GM18507 (cell line): Measurements from ENCODE around the gene IL24.

Experiments used
- DNase-seq: peaks from one replicate; pipeline ENCODE4 v3.0.0; 2011; ENCODE audit warnings: low read depth; ENCODE audit not compliant: insufficient read length; ENCODE audit errors: extremely low spot score
- FAIRE-seq: peaks from 2 replicates; lab custom pipeline; 2011; peaks lifted over from hg19 to GRCh38; lab: Jason Lieb, UNC

The IL24 gene

DNA sequence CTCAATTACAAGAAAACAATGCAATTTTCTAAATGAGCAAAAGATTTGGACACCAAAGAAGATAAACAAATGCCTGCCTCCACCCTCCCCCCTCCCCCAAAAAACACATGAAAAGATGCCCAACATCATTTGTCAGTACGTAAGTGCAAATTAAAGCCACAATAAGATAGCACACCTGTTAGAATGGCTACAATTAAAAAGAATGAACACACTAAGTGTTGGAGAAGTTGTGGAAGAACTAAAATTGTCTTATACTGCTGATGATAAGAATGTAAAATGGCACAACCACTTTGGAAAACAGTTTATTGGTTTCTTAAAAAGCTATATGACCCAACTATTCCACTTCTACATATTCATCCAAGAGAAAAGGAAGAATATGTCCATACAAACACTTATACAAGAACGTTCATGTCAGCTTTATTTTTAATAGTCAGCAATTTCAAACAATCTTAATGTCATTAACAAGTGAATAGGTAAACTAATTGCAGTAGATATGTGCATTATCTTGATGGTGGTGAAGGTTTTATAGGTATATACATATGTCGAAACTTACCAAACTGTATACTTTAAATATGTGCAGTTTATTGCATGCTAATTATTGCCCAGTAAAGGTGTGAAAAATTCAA, 21.4 kb upstream of the IL24 start:
- DNase-seq (no peak), FAIRE-seq (no peak)

DNA sequence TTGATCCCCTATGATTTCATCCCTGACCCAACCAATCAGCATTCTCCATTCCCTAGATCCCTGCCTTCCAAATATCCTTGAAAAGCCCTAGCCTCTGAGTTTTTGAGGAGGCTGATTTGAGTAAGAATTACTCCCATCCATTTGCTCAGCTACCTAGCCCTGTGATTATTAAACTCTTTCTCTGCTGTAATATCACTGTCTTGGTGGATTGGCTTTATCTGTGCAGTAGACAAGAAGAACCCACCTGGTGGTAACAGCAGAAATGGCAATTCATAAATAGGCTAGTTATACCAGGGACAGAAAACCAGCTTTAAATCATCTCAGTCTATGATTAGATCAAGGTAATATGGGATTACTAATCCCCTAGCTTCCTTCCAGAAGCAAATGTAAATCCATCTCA, 18.8 kb upstream of the IL24 start:
- FAIRE-seq (no peak), DNase-seq (no peak)

DNA sequence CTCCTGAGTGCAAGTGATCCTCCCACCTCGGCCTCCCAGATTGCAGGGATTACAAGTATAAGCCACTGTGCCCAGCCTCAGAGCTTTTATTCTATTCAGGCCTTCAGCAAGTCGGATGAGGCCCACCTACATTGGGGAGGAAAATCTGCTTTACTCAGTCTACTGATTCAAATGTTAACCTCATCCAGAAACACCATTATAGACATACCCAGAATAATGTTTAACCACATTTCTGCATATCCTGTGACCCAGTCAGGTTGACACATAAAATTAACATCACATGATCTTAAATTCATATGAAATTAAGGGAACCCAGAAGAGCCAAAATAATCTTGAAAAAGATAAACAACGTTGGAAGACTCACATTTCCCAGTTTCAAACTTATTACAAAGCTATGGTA, 16.9 kb upstream of the IL24 start:
- no peak for DNase-seq
- no peak for FAIRE-seq

DNA sequence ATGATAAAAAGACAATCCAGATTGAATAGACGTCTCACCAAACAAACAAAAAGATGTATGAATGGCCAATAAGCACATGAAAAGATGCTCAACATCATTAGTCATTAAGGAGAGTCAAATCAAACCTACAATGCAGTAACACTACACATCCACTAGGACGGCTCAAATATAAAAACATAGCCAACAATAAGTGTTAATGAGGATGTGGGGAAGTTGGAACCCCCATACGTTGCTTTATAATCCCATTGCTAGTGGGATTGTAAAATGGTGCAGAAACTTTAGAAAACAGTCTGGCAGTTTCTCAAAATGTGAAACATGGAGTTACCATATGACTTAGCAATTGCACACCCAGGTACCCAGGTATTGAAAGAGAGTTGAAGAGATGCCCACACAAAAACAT, 14.7 kb upstream of the IL24 start:
- DNase-seq, result no peak
- FAIRE-seq, result no peak

DNA sequence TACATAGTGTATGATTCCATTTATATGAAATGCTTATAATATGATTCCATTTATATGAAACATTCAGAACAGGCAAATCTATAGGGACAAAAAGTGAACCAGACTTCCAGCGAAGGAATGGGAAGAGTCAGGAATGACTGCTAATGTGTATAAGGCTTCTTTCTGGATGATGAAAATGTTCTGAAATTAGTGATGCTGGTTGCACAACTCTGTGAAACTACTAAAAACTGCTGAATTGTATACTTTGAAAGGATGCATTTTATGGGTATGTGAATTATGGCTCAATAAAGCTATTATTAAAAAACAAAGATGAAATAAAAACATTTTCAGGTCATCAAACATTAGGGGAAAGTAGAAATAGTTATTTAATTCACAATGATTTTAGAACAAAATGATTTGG, 14.1 kb upstream of the IL24 start:
- FAIRE-seq (no peak), DNase-seq (no peak)

DNA sequence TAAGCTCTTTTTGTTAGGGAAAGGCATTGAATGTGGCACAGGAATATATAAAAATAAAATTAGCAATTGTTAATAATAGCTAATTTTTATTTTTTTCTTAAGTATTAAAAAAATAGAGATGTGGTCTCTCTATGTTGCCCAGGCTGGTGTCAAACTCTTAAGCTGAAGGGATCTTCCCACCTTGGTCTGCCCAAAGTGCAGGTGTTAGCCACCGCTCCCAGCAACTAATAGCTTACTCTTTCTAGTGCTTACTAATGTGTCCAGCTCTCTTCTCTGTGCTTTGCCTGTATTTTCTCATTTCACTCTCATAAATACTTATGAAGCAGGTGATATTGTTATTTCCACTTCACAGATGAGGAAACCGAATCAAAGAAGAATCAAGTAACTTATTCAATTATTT, 13.4 kb upstream of the IL24 start:
- no peak for DNase-seq
- no peak for FAIRE-seq

DNA sequence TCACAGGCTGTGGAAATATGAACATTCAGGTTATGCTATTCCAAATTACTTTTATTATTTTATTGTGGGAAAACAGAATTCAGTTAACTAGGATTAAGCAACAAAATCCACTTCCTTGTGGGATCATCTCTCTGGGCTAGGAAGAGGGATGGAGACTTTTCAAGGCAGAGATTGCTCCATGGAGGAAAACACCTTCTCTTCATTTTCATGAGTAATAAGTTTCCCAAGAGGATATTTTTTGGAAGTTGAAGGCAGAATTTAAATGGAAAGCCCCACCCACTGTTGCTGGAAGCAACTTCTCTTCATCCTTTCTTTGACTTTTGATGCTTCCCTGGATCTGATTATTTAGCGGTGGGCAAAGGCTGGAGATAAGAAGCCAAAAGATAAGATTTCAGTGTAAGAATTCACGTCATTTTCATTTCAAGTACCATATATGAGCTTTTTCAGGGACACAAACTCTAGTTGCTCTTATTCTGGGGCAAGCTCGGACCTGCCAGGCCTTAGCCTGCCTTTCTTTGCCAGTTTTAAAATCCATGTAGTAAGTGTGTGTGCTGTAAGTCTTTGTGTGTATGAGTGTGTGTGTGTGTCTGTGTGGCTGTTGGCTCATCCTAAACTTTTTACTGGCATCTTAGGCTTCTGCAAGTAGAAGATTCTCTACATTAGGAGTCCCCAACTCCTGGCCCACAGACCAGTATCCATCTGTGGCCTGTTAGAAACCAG, 11.7 kb upstream of the IL24 start:
- FAIRE-seq (no peak), DNase-seq (no peak)

DNA sequence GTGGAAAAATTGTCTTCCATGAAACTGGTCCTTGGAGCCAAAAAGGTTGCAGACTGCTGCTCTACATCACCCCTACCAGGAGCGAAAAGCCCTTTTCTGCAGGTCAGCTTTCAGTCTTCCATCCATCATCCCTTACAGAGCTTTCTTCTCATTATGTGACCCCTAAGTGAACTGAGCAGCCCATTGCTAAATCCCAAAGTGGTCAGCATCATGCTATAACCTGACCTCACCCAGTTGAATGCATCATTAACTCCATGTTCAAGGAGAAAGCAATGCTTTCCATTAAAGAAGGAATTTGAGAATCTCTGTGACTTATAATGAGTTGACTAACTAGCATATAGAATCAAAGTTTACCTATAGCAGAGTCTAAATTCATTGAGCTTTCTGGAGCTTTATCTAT, 10.4 kb upstream of the IL24 start:
- FAIRE-seq (no peak), DNase-seq (no peak)

DNA sequence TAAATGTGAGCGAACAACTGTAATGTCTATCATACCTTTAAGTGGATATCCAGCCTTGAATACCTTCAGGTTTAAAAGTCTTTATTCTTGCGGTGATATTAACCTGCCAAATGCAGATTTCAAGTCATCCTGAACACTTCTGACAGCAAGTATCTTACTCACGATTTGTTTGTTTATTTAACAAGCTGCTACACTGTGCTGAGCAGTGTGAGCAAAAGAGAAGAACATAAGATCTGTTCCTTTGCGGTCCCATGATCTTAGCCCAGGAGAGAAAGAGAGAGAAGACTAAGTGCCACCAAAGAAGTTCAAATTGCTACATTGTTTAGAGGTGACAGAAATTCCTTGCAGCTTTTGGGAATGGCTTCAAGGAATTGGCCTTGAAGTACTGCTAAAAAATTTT, 9.5 kb upstream of the IL24 start:
- DNase-seq, result no peak

DNA sequence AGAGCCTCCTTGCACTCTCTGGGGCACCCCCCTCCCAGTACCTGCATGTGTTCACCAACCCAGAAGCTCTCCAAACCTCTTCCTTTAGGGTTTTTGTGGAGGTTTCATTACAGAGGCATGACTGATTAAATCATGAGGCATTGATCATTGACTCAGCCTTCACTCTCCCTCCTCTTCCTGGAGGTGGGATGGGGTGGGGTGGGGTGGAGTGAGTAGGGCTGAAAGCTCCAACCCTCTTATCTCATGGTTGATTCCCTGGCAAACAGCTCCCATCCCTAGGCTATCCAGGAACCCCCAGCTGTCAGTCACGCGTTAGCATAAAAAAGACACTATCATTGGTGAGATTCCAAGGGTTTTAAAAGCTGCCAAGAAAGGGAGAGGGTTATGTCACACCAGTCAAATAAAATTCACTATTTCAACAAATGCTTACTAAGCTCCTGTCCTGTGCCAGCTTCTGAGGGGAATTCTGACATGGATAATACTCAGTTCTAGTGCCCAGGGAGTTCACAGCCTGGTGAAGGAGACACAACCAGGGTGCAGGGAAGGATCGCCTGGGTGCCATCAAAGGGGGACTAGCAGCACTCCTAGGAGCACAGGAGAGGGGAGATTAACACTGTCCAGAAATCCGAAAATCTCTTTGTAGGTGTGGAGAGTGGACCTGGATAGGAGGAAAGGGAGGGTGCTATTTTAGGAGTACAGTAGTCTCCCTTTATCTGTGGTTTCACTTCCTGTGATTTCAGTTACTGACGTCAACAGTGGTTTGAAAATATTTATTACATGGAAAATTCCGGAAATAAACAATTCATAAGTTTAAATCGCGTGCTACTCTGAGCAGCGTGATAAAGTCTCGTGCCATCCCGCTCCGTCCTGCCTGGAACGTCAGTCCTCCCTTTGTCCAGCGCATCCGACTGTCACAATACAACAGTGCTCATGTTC, 6.8 kb upstream of the IL24 start:
- no peak for DNase-seq
- no peak for FAIRE-seq

More for the DNA sequence above, 9.5 kb upstream of the IL24 start:
- FAIRE-seq, result no peak

DNA sequence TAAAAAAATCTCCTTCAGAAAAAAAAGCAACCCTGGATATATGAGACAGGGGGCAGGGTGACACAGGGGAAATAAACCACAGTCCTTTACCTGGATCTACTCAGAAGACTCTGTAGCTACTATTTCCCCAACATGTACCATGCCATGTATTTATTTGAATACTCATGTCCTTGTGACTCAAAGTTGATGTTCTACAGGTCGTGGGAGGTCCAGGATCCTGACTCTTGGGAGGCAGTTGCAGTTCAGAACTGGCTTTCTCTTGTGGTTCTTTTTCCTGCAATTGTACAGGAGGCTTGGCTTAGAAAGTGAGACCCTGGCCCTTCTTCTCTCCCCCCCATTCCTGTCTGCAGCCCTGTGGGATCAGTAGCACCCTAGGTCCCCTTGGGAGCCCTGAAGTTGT, 5.8 kb upstream of the IL24 start:
- FAIRE-seq (no peak), DNase-seq (no peak)

DNA sequence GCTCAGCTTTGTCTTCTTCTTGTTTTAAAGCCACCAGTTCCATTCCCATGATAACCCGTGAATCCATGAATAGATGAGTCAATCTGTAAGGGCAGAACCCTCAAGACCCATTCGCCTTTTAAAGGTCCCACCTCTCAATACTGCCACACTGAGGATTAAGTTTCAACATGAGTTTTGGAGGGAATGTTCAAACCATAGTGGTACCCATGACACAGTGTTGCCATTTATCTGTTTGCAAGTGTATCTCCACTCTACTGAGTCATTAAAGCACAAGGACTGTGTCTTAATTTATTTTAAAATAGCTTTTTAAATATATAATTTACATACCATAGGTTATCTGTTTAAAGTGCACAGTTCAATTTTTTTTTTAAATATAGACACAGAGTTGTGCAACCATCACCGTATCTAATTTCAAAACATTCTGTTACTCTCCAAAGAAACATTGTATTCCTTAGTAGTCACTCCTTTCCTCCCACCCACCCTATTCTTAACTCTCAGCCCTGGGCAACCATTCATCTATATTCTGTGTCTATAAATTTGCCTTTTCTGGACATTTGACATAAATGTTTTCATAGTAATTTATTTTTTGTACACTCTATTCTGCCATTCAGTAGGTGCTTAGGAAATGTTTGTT, 4.8 kb upstream of the IL24 start:
- no peak for DNase-seq
- FAIRE-seq, result no peak

DNA sequence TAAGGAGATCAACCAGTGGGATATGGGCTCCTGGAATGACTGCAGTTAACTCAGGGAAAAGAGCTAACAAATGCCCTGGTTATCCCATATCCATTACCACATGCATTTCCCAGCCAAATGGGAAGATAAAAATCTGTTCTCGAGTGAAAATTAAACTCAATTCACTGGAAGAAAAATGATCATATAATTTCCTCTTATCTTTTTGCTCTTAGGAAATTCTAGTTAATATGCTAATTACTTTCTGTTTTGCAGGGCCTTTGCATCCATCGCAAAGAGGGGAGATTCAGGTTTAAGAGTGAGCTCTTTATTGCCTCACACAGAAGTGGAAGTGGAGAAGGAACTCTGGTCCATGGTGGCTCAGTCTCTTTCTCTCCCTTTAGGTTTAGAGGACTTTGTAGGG, 3.9 kb upstream of the IL24 start:
- DNase-seq, result no peak
- FAIRE-seq, result no peak

DNA sequence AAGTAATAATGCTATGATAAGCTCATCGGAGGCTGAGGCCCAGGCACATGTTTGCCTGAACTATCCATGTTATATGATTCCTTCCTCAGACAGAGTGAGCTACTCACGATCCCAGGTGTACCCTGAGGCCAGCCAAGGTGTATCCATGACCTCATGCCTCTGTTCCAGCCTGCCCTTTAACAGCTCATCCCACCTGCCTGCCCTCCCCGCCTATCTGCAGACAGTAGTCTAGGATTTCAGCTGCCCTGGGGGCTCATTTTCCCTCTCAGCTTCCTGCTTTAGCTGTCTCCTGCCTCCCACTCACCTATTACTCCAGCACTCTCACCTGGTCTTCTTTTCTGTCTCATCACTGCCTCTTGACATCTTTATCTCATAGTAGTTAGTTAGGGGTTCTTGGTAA, 1.9 kb upstream of the IL24 start:
- FAIRE-seq, result no peak
- DNase-seq, result no peak

DNA sequence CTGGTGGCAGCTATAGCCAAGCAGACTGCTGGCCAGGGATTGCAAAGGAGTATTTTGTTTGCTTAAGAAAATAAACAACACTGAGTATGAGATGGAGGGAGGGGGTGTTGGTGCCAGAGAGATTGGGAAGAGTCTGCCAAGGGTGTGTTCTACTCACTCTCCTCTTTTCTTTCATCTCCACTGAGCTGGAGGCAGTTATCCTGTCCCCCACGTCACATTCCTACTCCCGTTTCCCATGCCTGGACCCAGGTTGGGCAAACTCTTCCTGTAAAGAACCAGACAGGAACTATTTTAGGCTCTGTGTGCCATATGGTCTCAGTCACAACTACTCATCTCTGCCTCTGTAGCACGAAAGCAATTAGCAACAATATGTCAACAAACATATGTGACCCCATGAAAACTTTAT, 1.4 kb upstream of the IL24 start:
- DNase-seq (no peak), FAIRE-seq (no peak)

DNA sequence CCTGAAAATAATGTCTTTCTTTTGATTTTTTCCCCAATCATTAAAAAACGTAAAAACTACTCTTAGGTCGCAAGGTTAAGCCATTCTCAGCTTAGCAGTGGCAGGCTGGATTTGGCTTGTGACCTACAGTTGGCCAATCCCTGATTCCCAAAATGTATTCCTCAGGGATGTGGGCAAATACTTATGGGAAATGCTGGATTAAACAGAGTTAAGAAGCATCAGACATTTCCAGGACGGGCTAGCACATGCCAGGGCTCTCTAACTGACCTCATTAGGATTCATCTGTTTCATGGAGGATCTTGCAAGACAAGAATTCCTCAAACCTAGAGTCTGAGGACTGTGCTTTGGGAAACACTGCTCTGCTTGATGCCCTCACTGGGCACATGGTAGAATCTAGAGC, 982 bp upstream of the IL24 start:
- FAIRE-seq (no peak), DNase-seq (no peak)

DNA sequence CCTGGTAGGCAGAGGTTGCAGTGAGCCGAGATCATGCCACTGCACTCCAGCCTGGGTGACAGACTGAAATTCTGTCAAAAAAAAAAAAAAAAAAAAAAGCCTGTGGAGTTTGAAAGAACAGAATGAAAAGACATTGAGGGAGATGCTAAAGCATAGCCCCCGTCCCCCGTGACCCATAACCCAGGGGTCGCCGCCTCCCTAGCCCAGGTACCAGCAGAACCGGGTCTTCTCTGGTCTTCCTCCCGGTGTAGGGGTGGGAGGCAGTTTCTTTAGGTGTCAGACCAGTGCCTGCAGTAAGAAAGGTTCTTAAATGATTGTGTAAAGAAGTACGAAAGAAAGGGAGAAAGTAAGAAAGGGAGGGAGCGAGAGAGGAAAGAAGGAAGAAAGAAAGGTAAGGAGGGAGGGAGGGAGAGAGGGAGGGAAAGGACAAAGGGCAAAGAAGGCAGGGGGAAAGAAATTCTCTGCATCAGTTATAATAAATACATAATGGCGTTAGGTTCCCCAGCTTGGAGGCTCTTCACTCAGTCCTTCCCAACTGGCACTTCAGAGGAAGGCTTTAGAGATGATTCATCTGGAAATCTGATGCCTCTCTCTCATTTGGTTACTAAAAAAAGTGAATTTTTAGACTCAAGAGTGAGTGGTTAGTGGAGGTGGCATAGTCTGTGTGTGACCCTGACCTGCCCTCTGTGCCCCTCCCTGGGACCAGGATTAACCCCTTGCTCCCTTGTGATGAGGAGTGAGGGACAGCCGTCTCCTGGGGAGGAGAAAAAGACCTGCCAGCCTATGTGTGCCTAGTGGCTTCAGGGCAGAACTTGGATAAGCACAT, 1.1 kb downstream of the IL24 start:
- DNase-seq (no peak), FAIRE-seq (no peak)

DNA sequence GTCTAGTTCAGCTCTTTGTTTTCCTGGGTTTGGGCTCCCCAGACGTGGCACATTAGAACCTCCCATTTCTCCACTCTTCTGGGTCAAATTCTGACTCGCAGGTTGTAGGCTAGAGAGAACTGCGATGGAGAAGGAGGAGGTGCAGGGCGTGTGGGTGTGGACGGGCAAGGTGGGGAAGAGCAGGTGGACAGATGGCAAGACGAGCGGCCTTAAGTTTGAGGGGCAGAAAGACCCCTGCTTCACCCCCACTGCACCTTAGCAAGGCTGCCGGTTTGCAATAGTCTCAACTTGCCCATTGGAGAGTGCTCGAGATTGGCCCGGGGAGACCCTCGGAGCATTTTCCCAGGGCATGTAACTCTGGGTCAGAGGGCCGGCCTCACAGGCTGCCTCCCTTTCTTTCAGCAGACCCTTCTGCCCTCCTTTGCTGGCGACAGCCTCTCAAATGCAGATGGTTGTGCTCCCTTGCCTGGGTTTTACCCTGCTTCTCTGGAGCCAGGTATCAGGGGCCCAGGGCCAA, 1.7 kb downstream of the IL24 start:
- no peak for FAIRE-seq
- DNase-seq, result no peak

DNA sequence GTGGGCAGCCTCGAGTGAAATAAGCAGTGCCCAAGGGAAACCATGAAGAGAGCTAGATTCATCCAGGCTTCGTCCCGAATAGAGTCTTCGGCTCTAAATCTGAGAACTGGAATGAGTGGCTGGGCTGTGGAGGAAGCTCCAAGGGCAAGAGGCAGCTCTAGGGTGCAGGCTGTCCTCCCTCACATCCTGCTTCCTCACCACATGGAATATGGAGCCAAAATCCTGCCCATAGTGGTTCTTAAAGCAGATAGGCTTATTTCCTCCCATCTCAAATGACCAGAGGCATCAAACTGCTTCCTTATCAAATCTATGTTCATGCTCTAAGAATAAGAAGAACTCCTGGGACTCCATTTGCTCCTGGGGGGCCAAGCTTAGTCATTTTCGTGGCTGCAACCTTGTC, 2.5 kb downstream of the IL24 start:
- DNase-seq, result no peak
- no peak for FAIRE-seq
